ENCODE measurements around the gene GNG7.

- no peak for TF ChIP-seq CTCF (IDR thresholded peaks at IDR 0.05; ENCODE audit: insufficient read depth, low read depth, low read length)
- no peak for TF ChIP-seq EZH2 (IDR thresholded peaks at IDR 0.05; ENCODE audit: insufficient read depth, low read length)
Observed at GRCh38 chr19:2600914-2601870, 101.3 kb downstream of the GNG7 start.

Data from astrocyte (in vitro differentiated cells and primary cell).